HEK293 (cell line): ENCODE results near the gene RPP25L.
A peak's percentile ranks its signal among the peaks of the same experiment; 100 is the strongest.

ENCODE experiments used
- EGR2 ChIP-seq: fragments of 450-650 bp; formaldehyde crosslinking; IDR thresholded peaks from 2 replicates; pipeline ENCODE4 v1.5.1; 2016; ENCODE audit warnings: low read depth, missing biosample characterization, missing genetic modification characterization
- GLI2 ChIP-seq: fragments of 450-650 bp; formaldehyde crosslinking; IDR thresholded peaks from 2 replicates; pipeline ENCODE4; 2017; ENCODE audit warnings: missing biosample characterization, missing genetic modification characterization, low read depth, borderline replicate concordance
- HOXD13 ChIP-seq: sonication (generic); formaldehyde crosslinking; IDR thresholded peaks from 2 replicates; pipeline ENCODE4 v1.8.0; 2022; ENCODE audit warnings: missing genetic modification reagents, borderline replicate concordance
- IKZF3 ChIP-seq: fragments of 450-650 bp; IDR thresholded peaks from 2 replicates; pipeline ENCODE4 v1.5.0; 2018; ENCODE audit warnings: missing biosample characterization, mild to moderate bottlenecking, missing genetic modification characterization, moderate library complexity
- KLF9 ChIP-seq: fragments of 450-650 bp; formaldehyde crosslinking; IDR thresholded peaks from 2 replicates; pipeline ENCODE4 v1.5.1; 2016; ENCODE audit warnings: missing biosample characterization, missing genetic modification characterization, low read depth
- MZF1 ChIP-seq: fragments of 450-650 bp; formaldehyde crosslinking; IDR thresholded peaks from 2 replicates; pipeline ENCODE4 v1.5.1; 2017; ENCODE audit warnings: missing biosample characterization, missing genetic modification characterization, borderline replicate concordance
- OSR2 ChIP-seq: fragments of 450-650 bp; formaldehyde crosslinking; IDR thresholded peaks from 2 replicates; pipeline ENCODE4 v1.5.1; 2016; ENCODE audit warnings: missing biosample characterization, missing genetic modification characterization
- PRDM1 ChIP-seq: fragments of 450-650 bp; formaldehyde crosslinking; IDR thresholded peaks from 2 replicates; pipeline ENCODE4; 2016; ENCODE audit warnings: missing biosample characterization, missing genetic modification characterization
- PRDM4 ChIP-seq: fragments of 450-650 bp; formaldehyde crosslinking; IDR thresholded peaks from 2 replicates; pipeline ENCODE4 v1.5.1; 2017; ENCODE audit warnings: missing biosample characterization, missing genetic modification characterization
- ZBTB26 ChIP-seq: fragments of 450-650 bp; formaldehyde crosslinking; optimal IDR thresholded peaks from 2 replicates; pipeline ENCODE3; 2016; ENCODE audit warnings: missing biosample characterization, mild to moderate bottlenecking, missing genetic modification characterization
- ZNF133 ChIP-seq: fragments of 450-650 bp; formaldehyde crosslinking; IDR thresholded peaks from 2 replicates; pipeline ENCODE4 v1.5.1; 2016; ENCODE audit warnings: missing biosample characterization, missing genetic modification characterization
- ZNF184 ChIP-seq: fragments of 450-650 bp; IDR thresholded peaks from 2 replicates; pipeline ENCODE4 v1.5.1; 2018; ENCODE audit warnings: missing biosample characterization, mild to moderate bottlenecking, missing genetic modification characterization
- ZNF211 ChIP-seq: fragments of 450-650 bp; formaldehyde crosslinking; IDR thresholded peaks from 2 replicates; pipeline ENCODE4 v1.5.1; 2016; ENCODE audit warnings: low read depth, missing biosample characterization, missing genetic modification characterization
- ZNF274 ChIP-seq, 2 experiments: fragments of 200-500 bp in 1 of 2; fragments of 450-650 bp in 1 of 2; sonication (Bioruptor generic) in 1 of 2; formaldehyde crosslinking in 1 of 2; IDR thresholded peaks; 2 replicates each; pipeline versions ENCODE4 v1.5.1 to v1.6.1; 2014 to 2016; ENCODE audit warnings: borderline replicate concordance in 1 of 2, inconsistent platforms in 1 of 2, low read length in 1 of 2, missing biosample characterization in 1 of 2, missing genetic modification characterization in 1 of 2
- ZNF335 ChIP-seq: fragments of 450-650 bp; formaldehyde crosslinking; conservative IDR thresholded peaks from 2 replicates; pipeline ENCODE4 v1.5.1; 2016; ENCODE audit warnings: missing biosample characterization, missing genetic modification characterization
- ZNF433 ChIP-seq: fragments of 450-650 bp; formaldehyde crosslinking; IDR thresholded peaks from 2 replicates; pipeline ENCODE4 v1.5.1; 2016; ENCODE audit warnings: missing biosample characterization, missing genetic modification characterization, low read depth
- ZNF621 ChIP-seq: fragments of 450-650 bp; formaldehyde crosslinking; IDR thresholded peaks from 2 replicates; pipeline ENCODE4 v1.5.1; 2017; ENCODE audit warnings: missing biosample characterization, missing genetic modification characterization
- ZNF639 ChIP-seq: fragments of 450-650 bp; formaldehyde crosslinking; IDR thresholded peaks from 2 replicates; pipeline ENCODE4 v1.5.1; 2016; ENCODE audit warnings: missing biosample characterization, missing genetic modification characterization
- ZNF677 ChIP-seq: fragments of 450-650 bp; IDR thresholded peaks from 2 replicates; pipeline ENCODE4 v1.5.0; 2018; ENCODE audit warnings: missing biosample characterization, mild to moderate bottlenecking, missing genetic modification characterization, moderate library complexity
- ZSCAN4 ChIP-seq: fragments of 450-650 bp; formaldehyde crosslinking; IDR thresholded peaks from 2 replicates; pipeline ENCODE4 v1.5.1; 2017; ENCODE audit warnings: missing biosample characterization, missing genetic modification characterization
- TF ChIP-seq, protein P1 (sequence below): fragments of 450-650 bp; formaldehyde crosslinking; IDR thresholded peaks from 2 replicates; pipeline ENCODE4 v1.5.1; 2017; ENCODE audit warnings: missing biosample characterization, missing genetic modification characterization
- TF ChIP-seq, protein P2 (sequence below): fragments of 450-650 bp; formaldehyde crosslinking; IDR thresholded peaks from 2 replicates; pipeline ENCODE4 v1.5.1; 2016; ENCODE audit warnings: missing biosample characterization, missing genetic modification characterization
- TF ChIP-seq, protein P3 (sequence below): fragments of 450-650 bp; formaldehyde crosslinking; IDR thresholded peaks from 2 replicates; pipeline ENCODE4 v1.5.1; 2016; ENCODE audit warnings: missing biosample characterization, missing genetic modification characterization

The RPP25L gene

DNA sequence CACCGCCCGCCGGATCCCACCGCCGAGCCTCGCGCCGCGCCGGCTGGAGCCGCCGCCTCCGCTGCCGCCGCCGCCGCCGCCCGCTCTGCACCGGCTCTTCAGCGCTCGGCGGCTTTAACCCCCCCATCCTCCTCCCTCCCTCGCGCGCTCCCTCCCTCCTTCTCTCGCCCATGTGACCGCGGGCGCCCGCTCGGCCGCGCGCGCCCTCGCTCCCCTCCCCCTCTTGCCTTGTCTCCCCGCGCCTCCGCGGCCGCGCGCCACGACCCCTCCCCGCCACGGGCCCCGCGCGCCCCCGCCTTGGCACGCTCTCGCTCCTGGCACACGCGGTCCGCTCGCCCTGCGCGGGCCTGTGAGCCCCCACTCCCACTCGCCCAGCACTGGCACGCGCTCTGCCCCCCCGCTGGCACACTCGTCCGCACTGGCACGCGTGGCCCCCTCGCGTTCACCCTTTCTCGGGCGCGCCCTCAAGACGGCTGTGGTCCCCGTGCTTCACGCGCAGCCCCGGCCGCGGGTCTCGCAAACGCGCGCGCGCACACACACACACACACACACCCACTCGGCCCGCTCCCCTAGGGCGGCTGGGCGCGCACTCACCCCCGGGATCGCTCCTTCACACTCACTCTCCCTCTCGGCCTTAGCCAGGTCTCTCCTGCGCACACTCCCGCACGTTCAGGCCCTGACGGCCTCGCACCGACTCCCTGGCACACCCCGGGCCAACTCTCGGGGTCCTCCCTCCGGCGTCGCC is 22.1 kb downstream of the RPP25L start, which contains the start of gene CNTFR (continued):
- no peak for TF ChIP-seq GLI2 (tag by site-specific recombination)
- TF ChIP-seq, protein P1, sequence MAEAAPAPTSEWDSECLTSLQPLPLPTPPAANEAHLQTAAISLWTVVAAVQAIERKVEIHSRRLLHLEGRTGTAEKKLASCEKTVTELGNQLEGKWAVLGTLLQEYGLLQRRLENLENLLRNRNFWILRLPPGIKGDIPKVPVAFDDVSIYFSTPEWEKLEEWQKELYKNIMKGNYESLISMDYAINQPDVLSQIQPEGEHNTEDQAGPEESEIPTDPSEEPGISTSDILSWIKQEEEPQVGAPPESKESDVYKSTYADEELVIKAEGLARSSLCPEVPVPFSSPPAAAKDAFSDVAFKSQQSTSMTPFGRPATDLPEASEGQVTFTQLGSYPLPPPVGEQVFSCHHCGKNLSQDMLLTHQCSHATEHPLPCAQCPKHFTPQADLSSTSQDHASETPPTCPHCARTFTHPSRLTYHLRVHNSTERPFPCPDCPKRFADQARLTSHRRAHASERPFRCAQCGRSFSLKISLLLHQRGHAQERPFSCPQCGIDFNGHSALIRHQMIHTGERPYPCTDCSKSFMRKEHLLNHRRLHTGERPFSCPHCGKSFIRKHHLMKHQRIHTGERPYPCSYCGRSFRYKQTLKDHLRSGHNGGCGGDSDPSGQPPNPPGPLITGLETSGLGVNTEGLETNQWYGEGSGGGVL (tag by site-specific recombination), result peak; percentile 19; the same call in 1 of the 2 replicates
- TF ChIP-seq ZNF639 (tag by site-specific recombination), result no peak
- no peak for TF ChIP-seq MZF1 (tag by site-specific recombination)
- peak; percentile 74 for TF ChIP-seq EGR2 (tag by site-specific recombination)
- TF ChIP-seq, protein P2, sequence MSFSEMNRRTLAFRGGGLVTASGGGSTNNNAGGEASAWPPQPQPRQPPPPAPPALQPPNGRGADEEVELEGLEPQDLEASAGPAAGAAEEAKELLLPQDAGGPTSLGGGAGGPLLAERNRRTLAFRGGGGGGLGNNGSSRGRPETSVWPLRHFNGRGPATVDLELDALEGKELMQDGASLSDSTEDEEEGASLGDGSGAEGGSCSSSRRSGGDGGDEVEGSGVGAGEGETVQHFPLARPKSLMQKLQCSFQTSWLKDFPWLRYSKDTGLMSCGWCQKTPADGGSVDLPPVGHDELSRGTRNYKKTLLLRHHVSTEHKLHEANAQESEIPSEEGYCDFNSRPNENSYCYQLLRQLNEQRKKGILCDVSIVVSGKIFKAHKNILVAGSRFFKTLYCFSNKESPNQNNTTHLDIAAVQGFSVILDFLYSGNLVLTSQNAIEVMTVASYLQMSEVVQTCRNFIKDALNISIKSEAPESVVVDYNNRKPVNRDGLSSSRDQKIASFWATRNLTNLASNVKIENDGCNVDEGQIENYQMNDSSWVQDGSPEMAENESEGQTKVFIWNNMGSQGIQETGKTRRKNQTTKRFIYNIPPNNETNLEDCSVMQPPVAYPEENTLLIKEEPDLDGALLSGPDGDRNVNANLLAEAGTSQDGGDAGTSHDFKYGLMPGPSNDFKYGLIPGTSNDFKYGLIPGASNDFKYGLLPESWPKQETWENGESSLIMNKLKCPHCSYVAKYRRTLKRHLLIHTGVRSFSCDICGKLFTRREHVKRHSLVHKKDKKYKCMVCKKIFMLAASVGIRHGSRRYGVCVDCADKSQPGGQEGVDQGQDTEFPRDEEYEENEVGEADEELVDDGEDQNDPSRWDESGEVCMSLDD (tag by site-specific recombination), result 0 out of 2 replicates have a peak, but pooled peaks have one; percentile 36
- TF ChIP-seq ZSCAN4 (tag by site-specific recombination), result peak; percentile 69; the same call in 1 of the 2 replicates
- no peak for TF ChIP-seq IKZF3 (tag by site-specific recombination)
- no peak for TF ChIP-seq HOXD13 (CRISPR knock-in tag)
- TF ChIP-seq ZNF274 (IDR thresholded peaks at IDR 0.05; ENCODE audit: low read length), result no peak
- TF ChIP-seq ZNF274 (tag by site-specific recombination; IDR thresholded peaks at IDR 0.05; ENCODE audit: borderline replicate concordance), result no peak
- no peak for TF ChIP-seq ZNF621 (tag by site-specific recombination)
- peak; percentile 64 for TF ChIP-seq ZNF335 (tag by site-specific recombination)
- TF ChIP-seq ZNF133 (tag by site-specific recombination), result no peak
- peak; percentile 89 for TF ChIP-seq ZBTB26 (tag by site-specific recombination)
- no peak for TF ChIP-seq ZNF184 (tag by site-specific recombination)
- no peak for TF ChIP-seq ZNF677
- no peak for TF ChIP-seq OSR2
- no peak for TF ChIP-seq PRDM4
- peak; percentile 48; the same call in 1 of the 2 replicates for TF ChIP-seq KLF9 (tag by site-specific recombination)
- no peak for TF ChIP-seq ZNF211 (tag by site-specific recombination)
- TF ChIP-seq ZNF433 (tag by site-specific recombination), result no peak
- TF ChIP-seq, protein P3, sequence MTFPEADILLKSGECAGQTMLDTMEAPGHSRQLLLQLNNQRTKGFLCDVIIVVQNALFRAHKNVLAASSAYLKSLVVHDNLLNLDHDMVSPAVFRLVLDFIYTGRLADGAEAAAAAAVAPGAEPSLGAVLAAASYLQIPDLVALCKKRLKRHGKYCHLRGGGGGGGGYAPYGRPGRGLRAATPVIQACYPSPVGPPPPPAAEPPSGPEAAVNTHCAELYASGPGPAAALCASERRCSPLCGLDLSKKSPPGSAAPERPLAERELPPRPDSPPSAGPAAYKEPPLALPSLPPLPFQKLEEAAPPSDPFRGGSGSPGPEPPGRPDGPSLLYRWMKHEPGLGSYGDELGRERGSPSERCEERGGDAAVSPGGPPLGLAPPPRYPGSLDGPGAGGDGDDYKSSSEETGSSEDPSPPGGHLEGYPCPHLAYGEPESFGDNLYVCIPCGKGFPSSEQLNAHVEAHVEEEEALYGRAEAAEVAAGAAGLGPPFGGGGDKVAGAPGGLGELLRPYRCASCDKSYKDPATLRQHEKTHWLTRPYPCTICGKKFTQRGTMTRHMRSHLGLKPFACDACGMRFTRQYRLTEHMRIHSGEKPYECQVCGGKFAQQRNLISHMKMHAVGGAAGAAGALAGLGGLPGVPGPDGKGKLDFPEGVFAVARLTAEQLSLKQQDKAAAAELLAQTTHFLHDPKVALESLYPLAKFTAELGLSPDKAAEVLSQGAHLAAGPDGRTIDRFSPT (tag by site-specific recombination), result peak; percentile 54; the same call in 1 of the 2 replicates
- no peak for TF ChIP-seq PRDM1
